GM23248 (cell line): ENCODE results near the gene FBN1. TPM values are rescaled to one million over a fixed set of nuclear protein-coding genes. Genes with fewer than 3 reads are reported as not detected.
A peak's percentile ranks its signal among the peaks of the same experiment; 100 is the strongest.

ENCODE experiments used
- DNase-seq: peaks from one replicate; pipeline ENCODE4 v3.0.0-alpha.2; 2015
- H2AFZ ChIP-seq: fragments of 200-600 bp; sonication (generic); 2 replicates; pipeline ENCODE4 v1.6.1; 2016; ENCODE audit warnings: antibody characterized with exemption
- H3F3A ChIP-seq: fragments of 200-600 bp; sonication (generic); 2 replicates; pipeline ENCODE4 v1.6.1; 2016; ENCODE audit warnings: mild to moderate bottlenecking, antibody characterized with exemption, mixed run types; ENCODE audit not compliant: insufficient read depth
- H3K27ac ChIP-seq: fragments of 200-600 bp; sonication (generic); 2 replicates; pipeline ENCODE4 v1.5.1; 2016; ENCODE audit warnings: mild to moderate bottlenecking
- H3K27me3 ChIP-seq: fragments of 200-600 bp; sonication (generic); replicated peaks from 2 replicates; pipeline ENCODE4 v1.6.1; 2016; ENCODE audit warnings: mild to moderate bottlenecking; ENCODE audit not compliant: insufficient read depth
- H3K36me3 ChIP-seq: fragments of 200-600 bp; sonication (generic); 2 replicates; pipeline ENCODE4 v1.6.1; 2016; ENCODE audit warnings: low read depth, mild to moderate bottlenecking
- H3K4me1 ChIP-seq: fragments of 200-600 bp; sonication (generic); 2 replicates; pipeline ENCODE4 v1.6.1; 2016; ENCODE audit warnings: mild to moderate bottlenecking; ENCODE audit not compliant: insufficient read depth
- H3K4me2 ChIP-seq: fragments of 200-600 bp; sonication (generic); one replicate; pipeline ENCODE4 v1.6.1; 2016; ENCODE audit warnings: mild to moderate bottlenecking; ENCODE audit not compliant: unreplicated experiment
- H3K4me3 ChIP-seq: fragments of 200-600 bp; sonication (generic); 2 replicates; pipeline ENCODE4 v1.5.1; 2016; ENCODE audit warnings: mild to moderate bottlenecking
- H3K79me2 ChIP-seq: fragments of 200-600 bp; sonication (generic); 2 replicates; pipeline ENCODE4 v1.6.1; 2016; ENCODE audit warnings: mild to moderate bottlenecking; ENCODE audit not compliant: insufficient read depth
- H3K9ac ChIP-seq: fragments of 200-600 bp; sonication (generic); 2 replicates; pipeline ENCODE4 v1.6.1; 2016; ENCODE audit warnings: mild to moderate bottlenecking
- H3K9me2 ChIP-seq: fragments of 200-600 bp; sonication (generic); 2 replicates; pipeline ENCODE4 v1.6.1; 2016; ENCODE audit warnings: mixed run types, mild to moderate bottlenecking, moderate library complexity; ENCODE audit not compliant: insufficient read depth
- H3K9me3 ChIP-seq: fragments of 200-600 bp; sonication (generic); one replicate; pipeline ENCODE4 v1.6.1; 2017; ENCODE audit warnings: low read depth
- H4K20me1 ChIP-seq: fragments of 200-600 bp; sonication (generic); 2 replicates; pipeline ENCODE4 v1.6.0; 2016; ENCODE audit not compliant: insufficient read depth
- EZH2 ChIP-seq: fragments of 200-600 bp; sonication (generic); IDR thresholded peaks from 2 replicates; pipeline ENCODE4 v1.6.1; 2018; ENCODE audit warnings: antibody characterized with exemption, mild to moderate bottlenecking; ENCODE audit not compliant: insufficient read depth, poor library complexity, severe bottlenecking
- EZH2phosphoT487 ChIP-seq: fragments of 200-600 bp; sonication (generic); IDR thresholded peaks from 2 replicates; pipeline ENCODE4 v1.6.1; 2018; ENCODE audit warnings: antibody characterized with exemption, moderate library complexity, mild to moderate bottlenecking, low read depth; ENCODE audit not compliant: insufficient read depth
- WGBS, 2 experiments: methylation state at CpG; one replicate each; pipeline ENCODE4 v1.1.6; 2015 to 2017; ENCODE audit warnings: low lambda C conversion rate in 2 of 2, low coverage in 1 of 2; ENCODE audit errors: missing lambda C conversion rate in 2 of 2; 5-methylcytosine and 5-hydroxymethylcytosine counted together
- in situ Hi-C: fragments of 300-500 bp; cut with MboI; formaldehyde crosslinking; loops from 2 replicates; pipeline ENCODE4 v1.15.0; 2020
- polyA plus RNA-seq: library from polyadenylated mRNA; unstranded; fragments of >200 nt; fragmentation: Nextera tagmentation; extraction: Ambion mirVana; gene quantifications from 2 replicates; pipeline ENCODE4 v1.2.1, GENCODE V29; 2016
- total RNA-seq: library from RNA; depleted of rRNA; stranded (reverse); fragments of >200 nt; shearing (Covaris generic); gene quantifications from 2 replicates; pipeline ENCODE4 v1.2.3, GENCODE V29; 2014; rRNA removed

The FBN1 gene
- total RNA-seq, result 1,478 and 1,559 TPM in 2 replicates
- 346 and 374 TPM in 2 replicates for polyA plus RNA-seq

- 1 to 3% methylated on average over 58 to 65 of the region's 66 CpGs for WGBS, 2 experiments
- H3K4me3 ChIP-seq, result peak within 1 kb of the TSS; percentile 82
- DNase-seq, result peak; percentile 95
- peaks cover 27% of the 10 kb centered on the region for H3K36me3 ChIP-seq
- H3K9ac ChIP-seq, result peak within 1 kb of the TSS; percentile 98
- no peaks in the 10 kb centered on the region for H3K9me3 ChIP-seq
- H3K4me2 ChIP-seq, result peak within 1 kb of the TSS; percentile 93
- peak within 1 kb of the TSS; percentile 86 for H3K27ac ChIP-seq
- in situ Hi-C loops, result loop anchor here (25.0 kb wide), 2 partner anchors 108 to 283 kb away; no protein-coding TSS in a partner anchor
- H3K79me2 ChIP-seq, result peaks cover 67% of the 10 kb centered on the region
- H4K20me1 ChIP-seq, result no peaks in the 10 kb centered on the region
- TF ChIP-seq EZH2, result no peak
- H3F3A ChIP-seq, result peaks cover 36% of the 10 kb centered on the region
- H3K9me2 ChIP-seq, result no peaks in the 10 kb centered on the region
- peak within 1 kb of the TSS; percentile 71 for H2AFZ ChIP-seq
- no peaks in the 10 kb centered on the region for H3K27me3 ChIP-seq
- H3K4me1 ChIP-seq, result peaks cover 12% of the 10 kb centered on the region
Observed at GRCh38 chr15:48645558-48646330, at the start of gene FBN1. Gene FBN1, minus strand, starts transcription at chr15:48645709. Its CDS starts 940 bp downstream, at chr15:48644769.

GRCh38 chr15:48693484-48693883 is 48.0 kb upstream of the FBN1 start:
- Histone ChIP-seq H3K79me2 (no peaks in the 10 kb centered on the region), H4K20me1 (no peaks in the 10 kb centered on the region), H3K36me3 (no peaks in the 10 kb centered on the region), H3K9ac (no peak overlapping the region), H3K4me3 (no peak overlapping the region; the same call in 1 of the 2 replicates), H3K27ac (peak overlapping the region; percentile 64), H2AFZ (no peak overlapping the region), H3K9me3 (no peaks in the 10 kb centered on the region), H3K27me3 (no peaks in the 10 kb centered on the region), H3K4me2 (peak overlapping the region; percentile 58), H3K9me2 (no peaks in the 10 kb centered on the region), H3F3A (peaks cover 47% of the 10 kb centered on the region), H3K4me1 (peaks cover 55% of the 10 kb centered on the region)
- TF ChIP-seq EZH2phosphoT487 (no peak), EZH2 (no peak)
- peak; percentile 85 for DNase-seq
- in situ Hi-C loops, result no loop called here

GRCh38 chr15:48688493-48688892 is 43.0 kb upstream of the FBN1 start:
- 76 to 94% methylated on average over 2 of the region's 2 CpGs for WGBS, 2 experiments
- in situ Hi-C loops, result no loop called here
- no peak overlapping the region for H3K9ac ChIP-seq

GRCh38 chr15:48683991-48684765 is 38.7 kb upstream of the FBN1 start:
- Histone ChIP-seq H3K79me2 (no peaks in the 10 kb centered on the region), H3K4me1 (peaks cover 38% of the 10 kb centered on the region), H3F3A (peaks cover 22% of the 10 kb centered on the region), H2AFZ (no peak overlapping the region), H4K20me1 (no peaks in the 10 kb centered on the region), H3K27me3 (no peaks in the 10 kb centered on the region), H3K9me2 (no peaks in the 10 kb centered on the region), H3K36me3 (no peaks in the 10 kb centered on the region), H3K9me3 (no peaks in the 10 kb centered on the region), H3K9ac (no peak overlapping the region), H3K4me3 (no peak overlapping the region), H3K27ac (no peak overlapping the region), H3K4me2 (no peak overlapping the region)
- in situ Hi-C loops, result no loop called here
- TF ChIP-seq EZH2 (no peak), EZH2phosphoT487 (no peak)
- 93 to 94% methylated on average over 4 of the region's 4 CpGs for WGBS, 2 experiments
- DNase-seq, result no peak

More at GRCh38 chr15:48688493-48688892, 43.0 kb upstream of the FBN1 start:
- Histone ChIP-seq H4K20me1 (no peaks in the 10 kb centered on the region), H3K4me3 (no peak overlapping the region), H3K4me1 (peaks cover 19% of the 10 kb centered on the region), H3K79me2 (no peaks in the 10 kb centered on the region), H2AFZ (no peak overlapping the region), H3F3A (peaks cover 10% of the 10 kb centered on the region), H3K9me2 (no peaks in the 10 kb centered on the region), H3K27ac (no peak overlapping the region), H3K36me3 (no peaks in the 10 kb centered on the region), H3K27me3 (no peaks in the 10 kb centered on the region), H3K4me2 (no peak overlapping the region), H3K9me3 (no peaks in the 10 kb centered on the region)
- TF ChIP-seq EZH2, result no peak
- TF ChIP-seq EZH2phosphoT487, result no peak
- no peak for DNase-seq
